Activated naive CD8-positive, alpha-beta T cell treated with anti-CD3 and anti-CD28 coated beads, Interleukin-2, amount 10 ng/mL, durations not matched to agents 7 days and 5 days (primary cell): ENCODE results near the gene CCL23. TPM values are rescaled to one million over a fixed set of nuclear protein-coding genes. Genes with fewer than 3 reads are reported as not detected.
"Not testable (repeated sequence)": the region's sequence is repeated elsewhere in the genome, so short reads cannot be mapped to it uniquely, and the experiment has no call there.

Experiments used
- ATAC-seq: fragments of 150-1000 bp; cut with Tn5 transposase; one replicate; pipeline ENCODE4 v1.10.0; 2021; ENCODE audit warnings: low read depth, moderate library complexity
- POLR2A ChIA-PET: fragments of 350-600 bp; sonication (Branson Sonifier 250); formaldehyde crosslinking; loops from one replicate; lab custom pipeline; 2021; ENCODE audit warnings: antibody characterized with exemption; lab: Charles Lee
- DNase-seq: peaks from one replicate; pipeline ENCODE4 v3.0.0; 2021
- H3K27ac Mint-ChIP-seq: one replicate; pipeline ENCODE4 v1.8.0; 2022; ENCODE audit warnings: mild to moderate bottlenecking, mixed read lengths
- H3K27me3 Mint-ChIP-seq: one replicate; pipeline ENCODE4 v1.8.0; 2022; ENCODE audit warnings: mild to moderate bottlenecking, moderate library complexity, mixed read lengths
- H3K36me3 Mint-ChIP-seq: one replicate; pipeline ENCODE4 v1.8.0; 2021; ENCODE audit warnings: mild to moderate bottlenecking, mixed read lengths
- H3K4me1 Mint-ChIP-seq: one replicate; pipeline ENCODE4 v1.8.0; 2021; ENCODE audit warnings: mixed read lengths
- H3K4me3 Mint-ChIP-seq: one replicate; pipeline ENCODE4 v1.8.0; 2022; ENCODE audit warnings: mild to moderate bottlenecking, moderate library complexity, mixed read lengths
- H3K9me3 Mint-ChIP-seq: one replicate; pipeline ENCODE4 v1.8.0; 2021; ENCODE audit warnings: mixed read lengths
- total RNA-seq, 2 experiments: library from RNA; stranded (reverse); gene quantifications; one replicate each; pipeline ENCODE4 v1.2.3, GENCODE V29; 2021

The CCL23 gene
- total RNA-seq, 2 experiments from 2014 or later = not detected

DNA sequence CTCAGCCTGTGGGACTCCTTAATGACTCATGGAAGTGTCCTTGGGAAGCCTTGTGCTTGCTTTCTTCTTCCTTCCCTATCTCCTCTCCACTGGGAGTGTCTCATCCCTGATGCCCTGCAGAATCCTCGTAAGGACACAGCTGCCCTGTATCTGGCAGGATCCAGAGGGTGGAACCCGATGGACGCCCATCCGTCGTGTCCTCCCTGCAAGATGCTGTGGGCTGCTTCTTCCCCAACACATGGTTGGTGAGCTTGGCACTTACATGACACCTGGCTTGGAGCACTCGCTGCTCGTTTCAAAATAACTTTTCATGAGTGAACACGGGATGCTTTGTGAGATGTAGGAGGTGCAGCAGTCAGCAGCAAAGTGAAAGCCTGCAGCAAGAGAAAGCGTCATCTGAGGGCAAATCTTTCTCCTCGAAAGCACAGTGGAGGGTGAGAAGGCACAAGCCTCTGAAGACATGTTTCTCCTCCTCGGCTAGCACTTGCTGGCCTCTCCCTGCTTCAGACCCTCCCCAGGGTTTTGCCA lies 19.7 kb downstream of the CCL23 start:
- Mint-ChIP-seq H3K27ac (no peak overlapping the region), H3K4me3 (no peak overlapping the region), H3K4me1 (no peaks in the 10 kb centered on the region), H3K27me3 (peaks cover 34% of the 10 kb centered on the region), H3K9me3 (no peaks in the 10 kb centered on the region), H3K36me3 (no peaks in the 10 kb centered on the region)
- ATAC-seq = no peak
- POLR2A ChIA-PET = no interaction called here
- DNase-seq = no peak

- POLR2A ChIA-PET, H3K36me3 Mint-ChIP-seq: not testable (repeated sequence)
Measured at GRCh38 chr17:35995346-35995745, 22.4 kb downstream of the CCL23 start.

DNA sequence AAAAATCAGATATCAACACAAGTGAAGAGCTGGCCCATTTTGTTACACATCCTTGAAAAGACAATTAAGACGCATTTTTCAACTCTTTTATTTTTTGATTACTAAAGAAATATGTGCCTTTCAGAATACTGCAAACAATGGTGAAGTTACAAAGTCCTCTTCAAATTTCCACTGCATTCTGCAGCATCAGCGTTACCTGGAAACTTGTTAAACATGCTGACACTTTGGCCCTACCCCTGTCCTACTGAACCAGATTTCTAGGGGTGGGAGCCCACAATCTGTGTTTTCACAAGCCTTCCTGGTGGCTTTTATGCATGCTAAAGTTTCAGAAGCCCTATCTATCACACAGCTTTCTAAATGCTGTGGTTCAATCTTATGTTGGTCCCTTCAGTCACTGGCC lies 26.7 kb downstream of the CCL23 start:
- no peak overlapping the region for H3K27ac Mint-ChIP-seq
- no peaks in the 10 kb centered on the region for H3K36me3 Mint-ChIP-seq
- H3K4me1 Mint-ChIP-seq = no peaks in the 10 kb centered on the region
- H3K4me3 Mint-ChIP-seq = no peak overlapping the region
- POLR2A ChIA-PET = no interaction called here
- H3K9me3 Mint-ChIP-seq = peaks cover 9% of the 10 kb centered on the region
- H3K27me3 Mint-ChIP-seq = peaks cover 38% of the 10 kb centered on the region
- no peak for ATAC-seq
- DNase-seq = no peak

More at GRCh38 chr17:35995346-35995745, 22.4 kb downstream of the CCL23 start:
- not testable (repeated sequence) for H3K27ac Mint-ChIP-seq, H3K4me3 Mint-ChIP-seq, H3K4me1 Mint-ChIP-seq, ATAC-seq, H3K9me3 Mint-ChIP-seq, DNase-seq
- H3K27me3 Mint-ChIP-seq = peaks cover 39% of the 10 kb centered on the region

DNA sequence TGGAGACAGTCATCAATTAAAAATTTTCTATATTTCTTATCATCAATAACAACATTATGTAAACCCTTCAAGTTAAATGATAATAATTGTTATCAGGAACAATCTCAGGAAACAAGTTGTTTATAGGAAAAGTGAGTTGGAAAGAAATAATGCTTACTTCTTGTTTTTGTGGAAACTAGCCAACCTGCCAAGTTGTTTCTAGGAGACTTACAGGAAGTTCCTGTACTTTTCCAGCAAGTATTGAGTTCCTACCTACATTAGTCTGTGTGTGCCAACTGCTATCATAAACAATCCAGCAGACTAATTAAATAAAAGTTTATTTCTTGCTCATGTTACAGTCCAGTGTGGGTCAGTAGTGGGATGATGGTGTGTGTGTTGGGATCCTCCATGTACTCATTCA lies 29.6 kb downstream of the CCL23 start:
- H3K9me3 Mint-ChIP-seq = peaks cover 9% of the 10 kb centered on the region
- H3K4me3 Mint-ChIP-seq = no peak overlapping the region
- H3K36me3 Mint-ChIP-seq = no peaks in the 10 kb centered on the region
- POLR2A ChIA-PET = no interaction called here
- H3K4me1 Mint-ChIP-seq = no peaks in the 10 kb centered on the region
- peaks cover 18% of the 10 kb centered on the region for H3K27me3 Mint-ChIP-seq
- no peak for ATAC-seq
- H3K27ac Mint-ChIP-seq = no peak overlapping the region
- DNase-seq = no peak

- Mint-ChIP-seq H3K27me3 (peaks cover 18% of the 10 kb centered on the region), H3K4me3 (no peak within 1 kb of the TSS), H3K9me3 (peaks cover 9% of the 10 kb centered on the region), H3K36me3 (no peaks in the 10 kb centered on the region), H3K4me1 (no peaks in the 10 kb centered on the region), H3K27ac (no peak within 1 kb of the TSS)
- POLR2A ChIA-PET = no interaction called here
- no peak for ATAC-seq
- no peak for DNase-seq
Measured at GRCh38 chr17:35986643-35987042, 31.1 kb downstream of the CCL23 start, which contains the start of gene CCL14. Gene CCL14, minus strand, starts transcription at chr17:35986729. Its CDS starts 80 bp downstream, at chr17:35986649.

GRCh38 chr17:35984140-35984539 lies 33.6 kb downstream of the CCL23 start:
- DNase-seq (no peak), ATAC-seq (no peak)
- H3K4me3 Mint-ChIP-seq = no peak overlapping the region
- no peak overlapping the region for H3K27ac Mint-ChIP-seq
- no peaks in the 10 kb centered on the region for H3K36me3 Mint-ChIP-seq
- peaks cover 5% of the 10 kb centered on the region for H3K9me3 Mint-ChIP-seq
- H3K4me1 Mint-ChIP-seq = no peaks in the 10 kb centered on the region
- peaks cover 14% of the 10 kb centered on the region for H3K27me3 Mint-ChIP-seq
- POLR2A ChIA-PET = no interaction called here

- no peak for DNase-seq
- Mint-ChIP-seq H3K4me1 (no peaks in the 10 kb centered on the region), H3K36me3 (no peaks in the 10 kb centered on the region), H3K4me3 (no peak overlapping the region), H3K27me3 (peaks cover 11% of the 10 kb centered on the region), H3K9me3 (no peaks in the 10 kb centered on the region), H3K27ac (no peak overlapping the region)
- ATAC-seq = no peak
- POLR2A ChIA-PET = no interaction called here
Measured at GRCh38 chr17:35982409-35983191, 35.2 kb downstream of the CCL23 start.

DNA sequence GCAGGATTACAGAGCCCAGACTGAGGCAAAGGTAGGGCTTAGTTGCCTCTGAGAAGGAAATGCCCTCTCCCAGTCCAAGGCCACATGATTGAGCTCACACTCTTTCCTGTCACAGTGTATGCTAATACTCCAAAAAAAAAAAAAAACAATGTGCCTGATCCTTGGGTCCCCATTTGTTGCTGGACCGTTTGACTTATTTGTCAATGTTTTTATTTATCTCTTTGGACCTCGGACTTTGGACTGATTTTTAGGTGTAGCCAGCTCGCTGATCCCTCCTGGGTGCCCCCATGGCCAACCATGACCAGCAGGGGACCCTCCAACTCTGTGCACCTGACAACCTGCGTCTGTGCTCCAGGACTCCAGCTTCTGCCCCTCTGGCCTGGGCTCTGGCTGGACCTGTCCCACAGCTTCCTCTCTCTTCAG lies 35.9 kb downstream of the CCL23 start:
- POLR2A ChIA-PET = no interaction called here
- H3K27me3 Mint-ChIP-seq = peaks cover 12% of the 10 kb centered on the region
- ATAC-seq (no peak), DNase-seq (no peak)
- H3K27ac Mint-ChIP-seq = no peak overlapping the region
- no peak overlapping the region for H3K4me3 Mint-ChIP-seq
- H3K36me3 Mint-ChIP-seq = no peaks in the 10 kb centered on the region
- no peaks in the 10 kb centered on the region for H3K9me3 Mint-ChIP-seq
- H3K4me1 Mint-ChIP-seq = no peaks in the 10 kb centered on the region

DNA sequence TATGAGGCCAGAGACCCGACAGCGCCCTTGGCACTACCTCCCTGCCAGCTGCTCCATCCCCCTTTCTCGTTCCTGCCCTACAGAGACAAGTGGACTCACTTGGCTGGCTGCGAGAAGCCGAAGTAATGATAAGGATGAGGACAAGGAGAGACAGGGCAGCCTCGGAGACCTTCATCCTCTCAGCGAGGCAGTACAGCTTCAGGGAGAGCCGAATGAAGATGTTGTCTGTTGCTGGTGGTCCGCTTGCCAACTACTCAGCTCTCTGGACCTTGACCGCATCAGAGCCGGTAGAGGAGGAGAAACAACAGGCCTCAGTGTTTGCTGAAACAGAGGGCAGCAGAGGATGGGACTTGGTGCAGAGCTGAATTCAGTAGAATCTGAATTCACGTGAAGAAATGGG lies 36.5 kb downstream of the CCL23 start, which contains the start of gene CCL16:
CCL16 (minus strand) TSS at position 252 of the 400 bp plus-strand sequence; CDS start at position 175, 77 bp downstream.
- no peaks in the 10 kb centered on the region for H3K4me1 Mint-ChIP-seq
- no peak within 1 kb of the TSS for H3K27ac Mint-ChIP-seq
- H3K4me3 Mint-ChIP-seq = no peak within 1 kb of the TSS
- H3K36me3 Mint-ChIP-seq = no peaks in the 10 kb centered on the region
- no peaks in the 10 kb centered on the region for H3K9me3 Mint-ChIP-seq
- POLR2A ChIA-PET = no interaction called here
- no peak for DNase-seq
- H3K27me3 Mint-ChIP-seq = peaks cover 15% of the 10 kb centered on the region
- no peak for ATAC-seq

DNA sequence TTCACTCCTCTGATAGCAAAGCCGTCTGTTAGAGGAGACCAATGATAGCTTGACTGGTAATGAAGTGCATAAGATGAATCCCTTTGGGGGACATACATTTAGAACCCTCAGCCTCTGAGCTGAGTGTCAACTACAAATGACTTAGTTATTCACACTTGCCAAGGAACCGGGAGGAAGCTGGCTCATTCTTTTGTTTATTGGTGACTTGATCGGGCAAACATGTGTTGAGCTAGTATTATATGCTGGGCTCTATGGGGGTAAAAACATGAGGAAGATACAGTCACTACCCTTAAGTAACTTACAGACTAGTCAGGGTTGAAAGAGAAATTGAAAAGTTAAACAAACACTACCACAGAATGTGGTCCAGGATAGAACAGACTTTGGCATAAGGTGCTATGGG lies 39.4 kb downstream of the CCL23 start:
- peaks cover 11% of the 10 kb centered on the region for H3K27me3 Mint-ChIP-seq
- no peaks in the 10 kb centered on the region for H3K9me3 Mint-ChIP-seq
- no peaks in the 10 kb centered on the region for H3K36me3 Mint-ChIP-seq
- no peak overlapping the region for H3K4me3 Mint-ChIP-seq
- H3K4me1 Mint-ChIP-seq = no peaks in the 10 kb centered on the region
- POLR2A ChIA-PET = interaction anchor here (0.9 kb wide), 1 partner anchor 9 kb away, joined by 3 read pairs; no protein-coding TSS in a partner anchor
- DNase-seq = no peak
- no peak for ATAC-seq
- no peak overlapping the region for H3K27ac Mint-ChIP-seq

DNA sequence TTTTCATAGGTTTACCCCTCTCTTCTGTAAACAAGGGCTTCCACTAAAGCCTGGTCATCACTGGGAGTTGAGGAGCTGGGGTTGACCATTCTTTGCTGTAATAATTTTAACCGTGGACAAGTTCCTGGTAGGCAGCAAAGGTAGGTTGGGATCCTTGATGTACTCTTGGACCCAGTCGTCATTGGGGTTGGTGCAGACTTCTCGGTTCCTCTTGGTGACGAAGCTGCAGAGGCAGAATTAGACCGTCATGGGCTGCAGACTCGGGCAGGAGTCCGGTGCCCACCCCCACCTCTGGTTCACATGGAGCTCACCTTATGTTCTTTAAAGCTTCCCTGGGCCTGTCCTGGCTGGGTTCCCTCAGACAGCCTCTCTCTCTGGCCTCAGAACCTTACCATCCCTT lies 40.3 kb downstream of the CCL23 start:
- Mint-ChIP-seq H3K27me3 (peaks cover 11% of the 10 kb centered on the region), H3K36me3 (no peaks in the 10 kb centered on the region), H3K27ac (no peak overlapping the region), H3K4me3 (no peak overlapping the region), H3K4me1 (no peaks in the 10 kb centered on the region), H3K9me3 (no peaks in the 10 kb centered on the region)
- POLR2A ChIA-PET = no interaction called here
- ATAC-seq = no peak
- DNase-seq = no peak

GRCh38 chr17:35973333-35974260 lies 44.2 kb downstream of the CCL23 start:
- Mint-ChIP-seq H3K27ac (no peak overlapping the region), H3K36me3 (no peaks in the 10 kb centered on the region), H3K4me3 (no peak overlapping the region), H3K27me3 (peaks cover 21% of the 10 kb centered on the region), H3K4me1 (peaks cover 2% of the 10 kb centered on the region), H3K9me3 (no peaks in the 10 kb centered on the region)
- POLR2A ChIA-PET = no interaction called here
- DNase-seq (no peak), ATAC-seq (no peak)

- no peak for DNase-seq
- Mint-ChIP-seq H3K27ac (no peak overlapping the region), H3K4me3 (no peak overlapping the region), H3K36me3 (no peaks in the 10 kb centered on the region), H3K4me1 (peaks cover 2% of the 10 kb centered on the region), H3K27me3 (peaks cover 21% of the 10 kb centered on the region), H3K9me3 (no peaks in the 10 kb centered on the region)
- no peak for ATAC-seq
- POLR2A ChIA-PET = no interaction called here
Measured at GRCh38 chr17:35972945-35973332, 44.8 kb downstream of the CCL23 start.
